Heart left ventricle (tissue), 13 donors: ENCODE results near the gene EIPR1.

Experiments used
- CTCF ChIP-seq, 12 donors: fragments of 200-600 bp; sonication (generic) in 4 of 12; IDR thresholded peaks; one replicate each; pipeline versions ENCODE4 v1.5.0 to v1.8.0; 2018 to 2022; ENCODE audit warnings: antibody characterized with exemption in 12 of 12, mild to moderate bottlenecking in 5 of 12
- POLR2A ChIP-seq, 2 donors: fragments of 450-650 bp; IDR thresholded peaks; one replicate each; pipeline ENCODE4 v1.6.1; 2017; ENCODE audit warnings: antibody characterized with exemption in 2 of 2, mild to moderate bottlenecking in 2 of 2, moderate library complexity in 2 of 2
- donor health status: ischemic (EF 13 %, LVEDD 7.1; RV severe dilation, severe dysfunction).
- donor health status: DM: no; HTN: yes; CAD: no.
- donor health status: DM: no; HTN: no; CAD: no.
- donor health status: ischemic (EF 25% LVEDD 6.9; RV normal size, moderate dysfunction).
- donor health status: ischemic (EF 25% LVEDD 5.7; RV mildly dilated, moderate dysfunction).
- donor health status: ischemic (EF 35%, LVEDD 5.7; RV mildly dilated, moderate dysfunction).
- donor health status: nonischemic (EF 11% LVEDD 7.7; RV severe dilation, severe dysfunction).
- donor health status: DM: yes; HTN: yes; CAD: no.
- donor health status: PGD.
- donor health status: ischemic (EF 29% LVEDD 5.4; RV normal size, mild dysfunction).
- donor health status: nonischemic (EF 23%, LVEDD 6.1; RV moderate dilation, normal function).

GRCh38 chr2:3403587-3404334 is 26.1 kb upstream of the EIPR1 start:
- TF ChIP-seq CTCF (IDR thresholded peaks at IDR 0.05): no peak
- TF ChIP-seq POLR2A (IDR thresholded peaks at IDR 0.05): no peak
